ENCODE results near the gene FAM111B.

The FAM111B gene

DNA sequence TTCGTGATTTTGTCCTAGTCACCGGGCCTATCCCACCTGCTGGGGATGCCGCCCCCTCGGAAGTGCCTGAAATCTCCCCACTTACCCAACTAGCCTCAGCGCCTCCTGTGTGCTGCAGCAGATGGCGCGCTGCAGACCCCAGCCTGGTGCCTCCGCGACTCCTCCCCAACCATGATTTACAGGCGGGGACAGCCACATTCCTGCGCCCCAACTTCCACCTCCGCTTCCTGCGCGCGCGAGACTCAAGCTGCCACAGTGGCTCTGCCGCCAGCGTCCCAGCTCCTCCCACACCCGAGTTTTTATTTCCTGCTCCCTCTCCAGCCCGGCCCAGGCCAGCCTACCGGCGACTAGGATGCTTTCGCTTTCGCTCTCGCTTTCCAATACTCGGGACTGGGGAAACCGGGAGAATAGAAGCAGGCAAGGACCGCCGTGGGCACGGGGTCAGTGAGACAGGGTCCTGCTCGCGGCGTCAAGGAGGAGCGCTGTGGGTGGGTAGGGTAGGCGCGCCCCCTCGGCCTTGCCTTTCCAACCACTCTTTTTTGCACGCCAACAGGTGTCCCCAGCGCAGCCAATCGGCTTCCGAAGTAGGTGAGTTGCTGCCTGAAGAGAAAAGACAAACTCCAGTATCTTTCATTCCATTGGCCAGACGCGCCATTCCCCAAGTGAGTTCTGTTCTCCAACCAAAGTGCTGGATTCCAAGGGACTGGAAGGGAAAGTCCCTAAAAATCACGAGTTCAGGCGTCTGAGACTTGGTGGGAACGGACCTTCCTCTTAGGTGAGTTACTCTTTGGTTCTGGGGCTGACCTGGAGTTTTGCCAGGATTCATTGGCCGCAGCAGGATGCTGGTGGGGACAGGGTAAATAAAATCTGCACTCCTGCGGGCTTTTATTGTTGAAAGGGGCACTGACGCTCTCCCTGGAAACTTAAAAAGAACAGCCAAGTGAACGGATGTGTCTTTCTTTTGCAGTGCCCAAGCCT is 35.8 kb downstream of the FAM111B start, which contains the start of gene FAM111A (continued):
- TF ChIP-seq, protein P1, sequence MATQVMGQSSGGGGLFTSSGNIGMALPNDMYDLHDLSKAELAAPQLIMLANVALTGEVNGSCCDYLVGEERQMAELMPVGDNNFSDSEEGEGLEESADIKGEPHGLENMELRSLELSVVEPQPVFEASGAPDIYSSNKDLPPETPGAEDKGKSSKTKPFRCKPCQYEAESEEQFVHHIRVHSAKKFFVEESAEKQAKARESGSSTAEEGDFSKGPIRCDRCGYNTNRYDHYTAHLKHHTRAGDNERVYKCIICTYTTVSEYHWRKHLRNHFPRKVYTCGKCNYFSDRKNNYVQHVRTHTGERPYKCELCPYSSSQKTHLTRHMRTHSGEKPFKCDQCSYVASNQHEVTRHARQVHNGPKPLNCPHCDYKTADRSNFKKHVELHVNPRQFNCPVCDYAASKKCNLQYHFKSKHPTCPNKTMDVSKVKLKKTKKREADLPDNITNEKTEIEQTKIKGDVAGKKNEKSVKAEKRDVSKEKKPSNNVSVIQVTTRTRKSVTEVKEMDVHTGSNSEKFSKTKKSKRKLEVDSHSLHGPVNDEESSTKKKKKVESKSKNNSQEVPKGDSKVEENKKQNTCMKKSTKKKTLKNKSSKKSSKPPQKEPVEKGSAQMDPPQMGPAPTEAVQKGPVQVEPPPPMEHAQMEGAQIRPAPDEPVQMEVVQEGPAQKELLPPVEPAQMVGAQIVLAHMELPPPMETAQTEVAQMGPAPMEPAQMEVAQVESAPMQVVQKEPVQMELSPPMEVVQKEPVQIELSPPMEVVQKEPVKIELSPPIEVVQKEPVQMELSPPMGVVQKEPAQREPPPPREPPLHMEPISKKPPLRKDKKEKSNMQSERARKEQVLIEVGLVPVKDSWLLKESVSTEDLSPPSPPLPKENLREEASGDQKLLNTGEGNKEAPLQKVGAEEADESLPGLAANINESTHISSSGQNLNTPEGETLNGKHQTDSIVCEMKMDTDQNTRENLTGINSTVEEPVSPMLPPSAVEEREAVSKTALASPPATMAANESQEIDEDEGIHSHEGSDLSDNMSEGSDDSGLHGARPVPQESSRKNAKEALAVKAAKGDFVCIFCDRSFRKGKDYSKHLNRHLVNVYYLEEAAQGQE (tag by site-specific recombination; IDR thresholded peaks at IDR 0.05) = 0 out of 2 replicates have a peak, but pooled peaks have one; percentile 22
- peak; percentile 41; the same call in 1 of the 2 replicates for TF ChIP-seq ZBTB8A (tag by site-specific recombination; IDR thresholded peaks at IDR 0.05)
- TF ChIP-seq HOXA7 (CRISPR knock-in tag; IDR thresholded peaks at IDR 0.05; ENCODE audit: borderline replicate concordance) = no peak
- TF ChIP-seq MYNN (tag by site-specific recombination; IDR thresholded peaks at IDR 0.05; ENCODE audit: borderline replicate concordance) = peak; percentile 77; the same call in 1 of the 2 replicates
- TF ChIP-seq, protein P2, sequence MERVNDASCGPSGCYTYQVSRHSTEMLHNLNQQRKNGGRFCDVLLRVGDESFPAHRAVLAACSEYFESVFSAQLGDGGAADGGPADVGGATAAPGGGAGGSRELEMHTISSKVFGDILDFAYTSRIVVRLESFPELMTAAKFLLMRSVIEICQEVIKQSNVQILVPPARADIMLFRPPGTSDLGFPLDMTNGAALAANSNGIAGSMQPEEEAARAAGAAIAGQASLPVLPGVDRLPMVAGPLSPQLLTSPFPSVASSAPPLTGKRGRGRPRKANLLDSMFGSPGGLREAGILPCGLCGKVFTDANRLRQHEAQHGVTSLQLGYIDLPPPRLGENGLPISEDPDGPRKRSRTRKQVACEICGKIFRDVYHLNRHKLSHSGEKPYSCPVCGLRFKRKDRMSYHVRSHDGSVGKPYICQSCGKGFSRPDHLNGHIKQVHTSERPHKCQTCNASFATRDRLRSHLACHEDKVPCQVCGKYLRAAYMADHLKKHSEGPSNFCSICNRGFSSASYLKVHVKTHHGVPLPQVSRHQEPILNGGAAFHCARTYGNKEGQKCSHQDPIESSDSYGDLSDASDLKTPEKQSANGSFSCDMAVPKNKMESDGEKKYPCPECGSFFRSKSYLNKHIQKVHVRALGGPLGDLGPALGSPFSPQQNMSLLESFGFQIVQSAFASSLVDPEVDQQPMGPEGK (tag by site-specific recombination; IDR thresholded peaks at IDR 0.05) = peak; percentile 78
- no peak for TF ChIP-seq ZNF19 (tag by site-specific recombination; IDR thresholded peaks at IDR 0.05; ENCODE audit: low read depth)
- TF ChIP-seq ZNF501 (tag by site-specific recombination; IDR thresholded peaks at IDR 0.05) = 0 out of 2 replicates have a peak, but pooled peaks have one; percentile 53
- peak; percentile 87 for TF ChIP-seq ZNF350 (tag by site-specific recombination; IDR thresholded peaks at IDR 0.05)
- peak; percentile 23; the same call in 1 of the 2 replicates for TF ChIP-seq ZNF785 (tag by site-specific recombination; IDR thresholded peaks at IDR 0.05)
- TF ChIP-seq KLF10 (tag by site-specific recombination; IDR thresholded peaks at IDR 0.05) = 0 out of 2 replicates have a peak, but pooled peaks have one; percentile 51
- TF ChIP-seq, protein P3, sequence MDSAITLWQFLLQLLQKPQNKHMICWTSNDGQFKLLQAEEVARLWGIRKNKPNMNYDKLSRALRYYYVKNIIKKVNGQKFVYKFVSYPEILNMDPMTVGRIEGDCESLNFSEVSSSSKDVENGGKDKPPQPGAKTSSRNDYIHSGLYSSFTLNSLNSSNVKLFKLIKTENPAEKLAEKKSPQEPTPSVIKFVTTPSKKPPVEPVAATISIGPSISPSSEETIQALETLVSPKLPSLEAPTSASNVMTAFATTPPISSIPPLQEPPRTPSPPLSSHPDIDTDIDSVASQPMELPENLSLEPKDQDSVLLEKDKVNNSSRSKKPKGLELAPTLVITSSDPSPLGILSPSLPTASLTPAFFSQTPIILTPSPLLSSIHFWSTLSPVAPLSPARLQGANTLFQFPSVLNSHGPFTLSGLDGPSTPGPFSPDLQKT (IDR thresholded peaks at IDR 0.05; ENCODE audit: borderline replicate concordance, low read depth, low read length) = no peak
- TF ChIP-seq ZNF777 (tag by site-specific recombination; IDR thresholded peaks at IDR 0.05; ENCODE audit: borderline replicate concordance) = no peak
- TF ChIP-seq ZNF529 (tag by site-specific recombination; IDR thresholded peaks at IDR 0.05; ENCODE audit: insufficient replicate concordance) = no peak
- peak; percentile 94 for TF ChIP-seq ZBTB48 (tag by site-specific recombination; IDR thresholded peaks at IDR 0.05)
- TF ChIP-seq, protein P4, sequence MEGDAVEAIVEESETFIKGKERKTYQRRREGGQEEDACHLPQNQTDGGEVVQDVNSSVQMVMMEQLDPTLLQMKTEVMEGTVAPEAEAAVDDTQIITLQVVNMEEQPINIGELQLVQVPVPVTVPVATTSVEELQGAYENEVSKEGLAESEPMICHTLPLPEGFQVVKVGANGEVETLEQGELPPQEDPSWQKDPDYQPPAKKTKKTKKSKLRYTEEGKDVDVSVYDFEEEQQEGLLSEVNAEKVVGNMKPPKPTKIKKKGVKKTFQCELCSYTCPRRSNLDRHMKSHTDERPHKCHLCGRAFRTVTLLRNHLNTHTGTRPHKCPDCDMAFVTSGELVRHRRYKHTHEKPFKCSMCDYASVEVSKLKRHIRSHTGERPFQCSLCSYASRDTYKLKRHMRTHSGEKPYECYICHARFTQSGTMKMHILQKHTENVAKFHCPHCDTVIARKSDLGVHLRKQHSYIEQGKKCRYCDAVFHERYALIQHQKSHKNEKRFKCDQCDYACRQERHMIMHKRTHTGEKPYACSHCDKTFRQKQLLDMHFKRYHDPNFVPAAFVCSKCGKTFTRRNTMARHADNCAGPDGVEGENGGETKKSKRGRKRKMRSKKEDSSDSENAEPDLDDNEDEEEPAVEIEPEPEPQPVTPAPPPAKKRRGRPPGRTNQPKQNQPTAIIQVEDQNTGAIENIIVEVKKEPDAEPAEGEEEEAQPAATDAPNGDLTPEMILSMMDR (tag by site-specific recombination; IDR thresholded peaks at IDR 0.05) = peak; percentile 65
- TF ChIP-seq SALL2 (tag by site-specific recombination; IDR thresholded peaks at IDR 0.05; ENCODE audit: borderline replicate concordance) = no peak
- TF ChIP-seq, protein P5, sequence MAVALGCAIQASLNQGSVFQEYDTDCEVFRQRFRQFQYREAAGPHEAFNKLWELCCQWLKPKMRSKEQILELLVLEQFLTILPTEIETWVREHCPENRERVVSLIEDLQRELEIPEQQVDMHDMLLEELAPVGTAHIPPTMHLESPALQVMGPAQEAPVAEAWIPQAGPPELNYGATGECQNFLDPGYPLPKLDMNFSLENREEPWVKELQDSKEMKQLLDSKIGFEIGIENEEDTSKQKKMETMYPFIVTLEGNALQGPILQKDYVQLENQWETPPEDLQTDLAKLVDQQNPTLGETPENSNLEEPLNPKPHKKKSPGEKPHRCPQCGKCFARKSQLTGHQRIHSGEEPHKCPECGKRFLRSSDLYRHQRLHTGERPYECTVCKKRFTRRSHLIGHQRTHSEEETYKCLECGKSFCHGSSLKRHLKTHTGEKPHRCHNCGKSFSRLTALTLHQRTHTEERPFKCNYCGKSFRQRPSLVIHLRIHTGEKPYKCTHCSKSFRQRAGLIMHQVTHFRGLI (tag by site-specific recombination; IDR thresholded peaks at IDR 0.05) = no peak; the same call in 1 of the 2 replicates
- peak; percentile 89 for TF ChIP-seq ZNF335 (tag by site-specific recombination; conservative IDR thresholded peaks at IDR 0.05)
- TF ChIP-seq ZNF112 (tag by site-specific recombination; IDR thresholded peaks at IDR 0.05) = no peak
- TF ChIP-seq, protein P6, sequence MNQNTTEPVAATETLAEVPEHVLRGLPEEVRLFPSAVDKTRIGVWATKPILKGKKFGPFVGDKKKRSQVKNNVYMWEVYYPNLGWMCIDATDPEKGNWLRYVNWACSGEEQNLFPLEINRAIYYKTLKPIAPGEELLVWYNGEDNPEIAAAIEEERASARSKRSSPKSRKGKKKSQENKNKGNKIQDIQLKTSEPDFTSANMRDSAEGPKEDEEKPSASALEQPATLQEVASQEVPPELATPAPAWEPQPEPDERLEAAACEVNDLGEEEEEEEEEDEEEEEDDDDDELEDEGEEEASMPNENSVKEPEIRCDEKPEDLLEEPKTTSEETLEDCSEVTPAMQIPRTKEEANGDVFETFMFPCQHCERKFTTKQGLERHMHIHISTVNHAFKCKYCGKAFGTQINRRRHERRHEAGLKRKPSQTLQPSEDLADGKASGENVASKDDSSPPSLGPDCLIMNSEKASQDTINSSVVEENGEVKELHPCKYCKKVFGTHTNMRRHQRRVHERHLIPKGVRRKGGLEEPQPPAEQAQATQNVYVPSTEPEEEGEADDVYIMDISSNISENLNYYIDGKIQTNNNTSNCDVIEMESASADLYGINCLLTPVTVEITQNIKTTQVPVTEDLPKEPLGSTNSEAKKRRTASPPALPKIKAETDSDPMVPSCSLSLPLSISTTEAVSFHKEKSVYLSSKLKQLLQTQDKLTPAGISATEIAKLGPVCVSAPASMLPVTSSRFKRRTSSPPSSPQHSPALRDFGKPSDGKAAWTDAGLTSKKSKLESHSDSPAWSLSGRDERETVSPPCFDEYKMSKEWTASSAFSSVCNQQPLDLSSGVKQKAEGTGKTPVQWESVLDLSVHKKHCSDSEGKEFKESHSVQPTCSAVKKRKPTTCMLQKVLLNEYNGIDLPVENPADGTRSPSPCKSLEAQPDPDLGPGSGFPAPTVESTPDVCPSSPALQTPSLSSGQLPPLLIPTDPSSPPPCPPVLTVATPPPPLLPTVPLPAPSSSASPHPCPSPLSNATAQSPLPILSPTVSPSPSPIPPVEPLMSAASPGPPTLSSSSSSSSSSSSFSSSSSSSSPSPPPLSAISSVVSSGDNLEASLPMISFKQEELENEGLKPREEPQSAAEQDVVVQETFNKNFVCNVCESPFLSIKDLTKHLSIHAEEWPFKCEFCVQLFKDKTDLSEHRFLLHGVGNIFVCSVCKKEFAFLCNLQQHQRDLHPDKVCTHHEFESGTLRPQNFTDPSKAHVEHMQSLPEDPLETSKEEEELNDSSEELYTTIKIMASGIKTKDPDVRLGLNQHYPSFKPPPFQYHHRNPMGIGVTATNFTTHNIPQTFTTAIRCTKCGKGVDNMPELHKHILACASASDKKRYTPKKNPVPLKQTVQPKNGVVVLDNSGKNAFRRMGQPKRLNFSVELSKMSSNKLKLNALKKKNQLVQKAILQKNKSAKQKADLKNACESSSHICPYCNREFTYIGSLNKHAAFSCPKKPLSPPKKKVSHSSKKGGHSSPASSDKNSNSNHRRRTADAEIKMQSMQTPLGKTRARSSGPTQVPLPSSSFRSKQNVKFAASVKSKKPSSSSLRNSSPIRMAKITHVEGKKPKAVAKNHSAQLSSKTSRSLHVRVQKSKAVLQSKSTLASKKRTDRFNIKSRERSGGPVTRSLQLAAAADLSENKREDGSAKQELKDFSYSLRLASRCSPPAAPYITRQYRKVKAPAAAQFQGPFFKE (tag by site-specific recombination; IDR thresholded peaks at IDR 0.05; ENCODE audit: borderline replicate concordance) = no peak
- TF ChIP-seq ZNF792 (tag by site-specific recombination; IDR thresholded peaks at IDR 0.05) = no peak

All from HEK293 (cell line).